ENCODE results near the gene HCFC1R1. TPM values are rescaled to one million over a fixed set of nuclear protein-coding genes. Genes with fewer than 3 reads are reported as not detected.

HCFC1R1 gene, protein sequence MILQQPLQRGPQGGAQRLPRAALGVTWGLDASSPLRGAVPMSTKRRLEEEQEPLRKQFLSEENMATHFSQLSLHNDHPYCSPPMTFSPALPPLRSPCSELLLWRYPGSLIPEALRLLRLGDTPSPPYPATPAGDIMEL
- total RNA-seq (2022; extraction: Qiagen RNA extraction): 208 to 263 TPM (median 244 TPM) in 5 replicates

DNA sequence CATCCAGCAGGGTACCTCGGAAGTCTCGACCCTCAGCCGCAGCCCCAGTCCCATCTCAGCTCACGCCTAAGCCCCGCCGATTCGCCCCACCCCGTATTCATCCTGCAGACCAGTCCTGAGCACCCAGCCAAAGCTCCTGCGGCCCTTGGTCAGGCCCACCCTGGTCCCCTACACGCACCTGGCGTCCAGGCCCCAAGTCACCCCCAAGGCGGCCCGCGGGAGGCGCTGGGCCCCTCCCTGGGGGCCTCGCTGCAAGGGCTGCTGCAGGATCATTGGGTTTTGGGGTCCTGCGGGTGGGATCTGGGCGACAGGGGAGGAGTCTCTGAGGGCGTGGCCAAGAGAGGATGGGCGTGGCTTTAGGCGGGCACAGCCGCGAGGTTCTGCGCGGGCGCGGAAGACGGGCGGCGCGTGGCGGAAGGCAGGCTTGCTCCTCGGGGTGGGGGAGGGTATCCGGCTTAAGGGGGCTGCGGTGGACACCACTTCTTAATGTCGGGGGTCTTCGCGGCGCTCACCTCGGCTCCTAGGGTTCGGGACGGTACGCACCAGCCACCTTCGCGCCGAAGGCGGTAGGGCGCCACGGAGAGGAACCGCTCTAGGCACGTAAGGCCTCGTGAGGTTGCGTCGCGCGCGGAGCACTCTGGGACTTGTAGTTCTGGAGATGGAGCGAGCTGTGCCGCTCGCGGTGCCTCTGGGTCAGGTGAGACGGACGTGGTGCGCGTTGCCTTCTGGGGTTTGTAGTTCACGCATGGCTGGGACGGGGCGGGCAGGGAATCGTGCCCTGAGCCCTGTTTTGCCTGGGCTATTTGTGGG is at the start of gene HCFC1R1, which contains the start of gene THOC6:
Gene HCFC1R1, minus strand, starts transcription at position 274 of the 810 bp plus-strand sequence. Its CDS starts 1 bp downstream, at position 273.
Gene THOC6, plus strand, starts transcription at position 367 of the 810 bp plus-strand sequence. Its CDS starts 292 bp downstream, at position 659.

DNA sequence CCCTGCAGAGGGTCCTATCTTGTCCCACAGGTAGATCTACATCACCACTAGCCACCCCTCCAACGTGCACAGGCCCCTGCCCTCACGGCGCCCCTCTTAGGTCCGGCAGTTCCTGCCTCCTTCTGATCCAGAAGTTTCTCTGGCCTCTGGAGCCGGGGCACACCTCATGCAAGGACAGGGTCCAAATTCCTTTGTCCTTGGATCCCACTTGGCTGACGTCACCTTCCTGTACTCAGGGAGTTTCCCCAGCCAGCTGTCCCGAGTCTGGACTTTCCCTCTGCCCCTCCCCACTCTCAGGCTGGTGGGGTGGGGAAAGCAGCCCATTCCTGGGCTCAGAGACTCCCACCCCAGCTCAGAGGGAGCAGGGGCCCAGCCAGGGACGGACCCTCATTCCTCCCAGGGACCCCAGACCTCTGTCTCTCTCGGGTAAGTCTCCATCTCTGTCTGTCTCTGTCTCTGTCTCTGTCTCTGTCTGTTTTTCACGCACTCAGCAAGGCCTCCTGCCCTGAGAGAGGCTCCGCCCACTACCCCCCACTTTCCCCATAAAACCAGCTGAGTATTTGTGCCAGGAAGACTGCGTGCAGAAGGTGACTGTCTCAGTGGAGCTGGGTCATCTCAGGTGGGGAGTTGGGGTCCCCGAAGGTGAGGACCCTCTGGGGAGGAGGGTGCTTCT is 41.5 kb upstream of the HCFC1R1 start, which contains the start of gene IL32:
Gene IL32, plus strand, starts transcription at position 572 of the 673 bp plus-strand sequence. CDS start 172 bp downstream, outside the sequence.

DNA sequence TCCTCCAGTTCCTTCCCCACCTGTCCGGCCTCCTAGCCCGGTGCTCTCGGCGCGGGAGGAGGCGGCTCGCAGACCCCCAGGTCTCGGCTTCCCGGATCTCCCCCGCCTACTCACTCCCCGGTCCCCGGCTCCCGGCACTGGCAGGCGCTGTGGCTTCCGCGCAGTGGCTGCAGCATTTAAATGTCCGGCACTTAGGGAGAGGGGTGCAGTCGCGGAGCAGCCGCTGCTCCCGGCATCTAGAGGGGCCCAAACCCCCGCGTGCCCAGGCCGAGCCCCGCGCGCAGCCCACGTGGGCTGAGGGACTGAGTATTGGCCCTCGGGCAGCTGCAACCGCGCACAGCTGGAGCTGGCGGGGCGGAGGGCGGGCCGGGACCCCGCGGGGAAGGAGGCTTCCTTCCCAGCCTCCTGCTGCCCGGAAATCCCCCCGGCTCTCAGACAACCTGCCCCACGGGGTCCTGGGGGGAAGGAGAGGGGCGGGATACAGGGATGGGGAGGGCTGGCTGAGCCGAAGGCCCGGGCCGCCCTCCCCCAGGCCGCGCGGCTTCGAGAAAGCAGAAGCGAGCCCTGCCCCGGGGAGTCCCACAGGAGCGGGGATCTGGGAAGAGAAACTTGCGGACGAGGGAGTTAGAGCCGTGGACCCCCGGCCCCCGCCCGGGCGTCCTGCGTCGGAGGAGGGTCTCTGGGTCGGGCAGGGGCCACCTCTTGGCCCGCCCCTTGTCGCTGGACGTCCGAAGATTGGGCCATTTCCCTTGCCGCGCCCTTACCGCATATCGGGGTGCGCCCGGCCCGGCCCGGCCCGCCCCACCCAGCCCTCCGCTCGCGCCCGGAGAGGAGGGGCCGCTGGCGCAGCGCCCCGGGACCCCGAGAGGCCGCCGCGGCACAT is 22.3 kb upstream of the HCFC1R1 start, which contains the start of gene MMP25:
Gene MMP25, plus strand, starts transcription at position 804 of the 883 bp plus-strand sequence. CDS start 357 bp downstream, outside the sequence.

DNA sequence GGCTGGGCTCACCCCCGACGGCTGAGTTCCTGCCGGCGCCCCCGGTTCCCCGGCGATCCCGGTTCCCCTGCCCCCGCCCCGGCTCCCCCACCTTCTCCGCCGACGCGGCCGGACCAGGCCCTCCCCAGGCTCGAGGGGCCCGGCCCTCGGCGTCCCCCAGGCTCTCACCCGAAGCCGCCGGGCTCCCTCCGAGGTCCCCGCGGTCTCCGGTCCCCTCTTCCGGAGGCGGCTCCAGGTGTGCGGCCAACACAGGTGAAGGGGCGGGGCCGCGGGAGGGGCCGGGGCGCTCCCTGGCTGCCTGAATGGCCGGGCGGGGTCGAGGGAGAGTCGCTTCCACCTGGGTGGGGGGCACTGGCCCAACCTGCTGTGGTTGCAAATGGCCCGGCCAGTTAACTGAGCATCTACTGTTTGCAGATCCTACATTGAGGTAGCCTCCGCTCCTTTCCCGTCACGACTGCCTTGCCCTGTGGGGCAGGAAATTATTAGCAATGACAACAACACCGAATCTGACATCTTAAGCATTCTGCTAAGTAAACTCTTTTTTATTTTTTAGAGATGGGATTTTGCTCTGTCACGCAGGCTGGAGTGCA is 13.1 kb upstream of the HCFC1R1 start, which contains the start of gene BICDL2:
Gene BICDL2, minus strand, starts transcription at position 219 of the 590 bp plus-strand sequence. CDS start 1,448 bp downstream, outside the sequence.

DNA sequence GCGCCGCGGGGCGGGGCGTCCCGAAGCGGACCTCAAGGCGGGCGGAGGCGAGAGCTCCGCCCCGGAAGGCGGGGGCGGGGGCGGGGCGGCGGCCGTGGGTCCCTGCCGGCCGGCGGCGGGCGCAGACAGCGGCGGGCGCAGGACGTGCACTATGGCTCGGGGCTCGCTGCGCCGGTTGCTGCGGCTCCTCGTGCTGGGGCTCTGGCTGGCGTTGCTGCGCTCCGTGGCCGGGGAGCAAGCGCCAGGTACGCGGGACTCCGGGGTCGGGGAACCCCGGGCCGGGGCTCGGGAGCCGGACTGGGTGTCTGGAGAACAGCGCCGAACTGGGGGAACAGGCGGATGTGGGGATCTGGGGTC is 3.5 kb downstream of the HCFC1R1 start, which contains the start of gene TNFRSF12A:
Gene TNFRSF12A, plus strand, starts transcription at position 122 of the 357 bp plus-strand sequence. Its CDS starts 30 bp downstream, at position 152.

DNA sequence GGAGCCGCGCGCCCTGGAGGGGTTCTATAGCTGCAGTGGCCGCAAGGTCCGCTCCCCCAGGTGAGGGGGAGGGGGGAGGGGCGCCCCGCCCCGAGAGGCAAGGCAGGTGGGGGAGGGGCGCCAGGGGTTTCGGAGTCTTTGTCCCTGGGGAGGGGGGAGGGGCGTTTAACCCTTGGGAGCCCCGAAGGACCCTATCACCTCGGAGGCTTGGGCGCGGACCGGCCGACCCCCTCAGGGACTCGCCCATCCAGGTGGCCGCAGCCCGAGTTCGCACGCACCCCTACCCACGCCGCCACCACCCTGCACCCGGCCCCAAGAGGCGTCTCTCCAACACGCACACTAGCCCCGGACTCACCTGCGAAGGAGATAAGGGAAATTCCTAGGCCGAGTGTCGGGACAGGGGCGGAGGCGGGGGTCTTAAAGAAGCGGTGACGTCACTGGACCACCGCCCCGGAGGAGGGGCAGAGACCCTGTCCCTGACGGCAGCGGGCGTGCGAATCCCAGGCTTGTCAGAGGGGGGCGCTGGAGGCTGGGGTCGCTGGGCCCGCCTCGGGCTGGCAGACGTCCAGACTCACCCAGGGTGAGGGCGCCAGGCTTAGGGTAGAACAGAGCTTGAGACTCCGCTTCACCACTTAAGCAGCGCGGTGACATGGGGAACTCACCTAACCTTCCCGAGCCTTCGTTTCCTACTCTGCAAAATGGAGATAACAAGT is 5.8 kb downstream of the HCFC1R1 start, which contains the start of gene CLDN6:
Gene CLDN6, minus strand, starts transcription at position 390 of the 713 bp plus-strand sequence. CDS start 2,162 bp downstream, outside the sequence.

DNA sequence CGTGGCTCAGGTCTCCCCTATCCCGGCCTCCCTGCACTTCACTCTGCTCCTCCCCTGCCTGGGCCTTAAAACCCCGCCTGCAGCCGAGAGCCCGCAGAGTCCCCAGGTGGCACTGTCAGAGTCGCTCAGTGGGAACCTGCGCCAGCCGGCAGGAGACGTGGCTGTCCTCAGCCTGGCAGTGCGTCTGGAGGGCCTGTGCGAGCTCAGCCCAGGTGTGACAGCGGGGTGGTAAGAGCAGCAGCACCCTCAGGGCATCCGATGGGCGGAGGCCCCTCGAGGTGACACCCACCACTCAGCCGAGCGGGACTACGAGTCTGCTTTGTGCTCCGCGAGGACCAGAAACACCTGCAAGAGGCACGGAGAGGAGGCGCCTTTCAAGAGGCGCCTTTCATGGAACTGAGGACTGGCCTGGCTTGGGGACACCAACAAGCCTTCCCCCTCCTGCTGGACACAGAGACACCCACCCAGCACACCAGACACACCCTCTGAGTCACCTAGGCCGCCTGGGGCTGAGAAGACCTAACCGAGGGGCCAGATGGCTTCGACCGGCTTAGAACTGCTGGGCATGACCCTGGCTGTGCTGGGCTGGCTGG is 10.8 kb downstream of the HCFC1R1 start, which contains the start of gene CLDN9:
Gene CLDN9, plus strand, starts transcription at position 96 of the 593 bp plus-strand sequence. Its CDS starts 440 bp downstream, at position 536.

DNA sequence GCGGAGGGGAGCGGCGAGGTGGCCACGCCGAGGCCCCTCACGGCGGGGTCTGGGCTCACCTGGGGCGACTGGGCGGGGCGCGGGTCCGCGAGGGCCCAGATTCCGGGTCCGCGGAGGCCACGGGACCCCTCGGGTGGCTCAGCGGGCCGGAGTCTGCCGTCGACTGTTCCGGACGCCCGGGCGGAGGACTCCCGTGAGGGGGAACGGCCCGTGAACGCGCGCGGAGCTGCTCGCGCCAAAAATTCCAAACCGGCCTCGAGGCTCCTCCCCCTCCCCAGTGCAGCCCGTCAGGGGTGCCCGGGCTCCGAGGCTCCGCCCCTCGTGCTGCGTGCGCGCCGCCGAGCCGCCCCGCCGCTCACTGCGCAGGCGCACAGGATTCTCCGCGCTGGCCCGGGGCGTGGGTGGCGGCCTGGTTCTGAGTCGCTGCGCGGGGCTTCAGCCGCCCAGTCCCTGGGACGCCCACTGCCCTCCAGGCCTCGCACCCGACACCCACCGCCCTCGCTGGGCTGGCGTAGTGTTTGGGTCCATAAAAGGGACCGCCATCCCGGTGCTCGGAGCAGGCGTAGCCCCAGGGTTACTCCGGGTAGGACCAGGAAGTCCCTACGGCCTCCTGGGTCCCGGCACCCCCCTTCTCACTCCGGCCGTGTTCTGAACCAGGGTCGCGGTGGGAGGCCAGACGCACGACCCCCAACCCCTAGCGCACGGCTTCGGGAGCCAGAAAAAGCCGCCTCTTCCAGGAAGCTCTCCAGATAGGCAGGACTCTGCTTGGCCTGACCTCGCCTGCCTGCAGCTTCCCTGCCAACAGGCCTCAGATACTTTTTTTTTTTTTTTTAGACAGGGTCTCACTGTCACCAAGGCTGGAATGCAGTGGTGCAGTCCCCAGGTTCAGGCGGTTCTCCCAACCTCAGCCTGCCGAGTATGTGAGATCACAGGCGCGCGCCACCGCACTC is 43.2 kb downstream of the HCFC1R1 start, which contains the start of gene PKMYT1:
Gene PKMYT1, minus strand, starts transcription at position 220 of the 950 bp plus-strand sequence. CDS start 789 bp downstream, outside the sequence.

Other genes starting within 250 kb of the HCFC1R1 start
- 453 to 554 TPM (median 517 TPM) in 5 replicates for gene ELOB, start 246.7 kb downstream of the HCFC1R1 start, total RNA-seq (2022; extraction: Qiagen RNA extraction)
- 0.05 to 0.06 TPM in 2 of 5 replicates, not detected in the others for gene PRSS33, start 236.4 kb downstream of the HCFC1R1 start, total RNA-seq (2022; extraction: Qiagen RNA extraction)
- gene PRSS41, start 225.5 kb downstream of the HCFC1R1 start, total RNA-seq (2022; extraction: Qiagen RNA extraction): not detected in 5 replicates
- gene PRSS21, start 206.7 kb downstream of the HCFC1R1 start, total RNA-seq (2022; extraction: Qiagen RNA extraction): 0.11 to 0.28 TPM (median 0.14 TPM) in 5 replicates
- gene ZG16B, start 193.6 kb downstream of the HCFC1R1 start, total RNA-seq (2022; extraction: Qiagen RNA extraction): 0.37 to 0.96 TPM (median 0.92 TPM) in 5 replicates
- 0.50 to 0.98 TPM (median 0.78 TPM) in 5 replicates for gene PRSS22, start 165.8 kb downstream of the HCFC1R1 start, total RNA-seq (2022; extraction: Qiagen RNA extraction)
- gene FLYWCH2, start 140.7 kb downstream of the HCFC1R1 start, total RNA-seq (2022; extraction: Qiagen RNA extraction): 44.5 to 53.1 TPM (median 50.0 TPM) in 5 replicates
- gene FLYWCH1, start 112.0 kb downstream of the HCFC1R1 start, total RNA-seq (2022; extraction: Qiagen RNA extraction): 17.2 to 24.4 TPM (median 23.8 TPM) in 5 replicates
- gene KREMEN2, start 59.7 kb downstream of the HCFC1R1 start, total RNA-seq (2022; extraction: Qiagen RNA extraction): 1.4 to 2.0 TPM (median 1.8 TPM) in 5 replicates
- 34.7 to 46.3 TPM (median 44.9 TPM) in 5 replicates for gene PAQR4, start 54.6 kb downstream of the HCFC1R1 start, total RNA-seq (2022; extraction: Qiagen RNA extraction)
- gene PKMYT1, start 43.5 kb downstream of the HCFC1R1 start, total RNA-seq (2022; extraction: Qiagen RNA extraction): 67.8 to 94.9 TPM (median 91.6 TPM) in 5 replicates
- 0.25 to 0.37 TPM (median 0.31 TPM) in 5 replicates for gene CLDN9, start 11.0 kb downstream of the HCFC1R1 start, total RNA-seq (2022; extraction: Qiagen RNA extraction)
- 0.18 to 0.44 TPM (median 0.29 TPM) in 5 replicates for gene CLDN6, start 5.8 kb downstream of the HCFC1R1 start, total RNA-seq (2022; extraction: Qiagen RNA extraction)
- 400 to 615 TPM (median 501 TPM) in 5 replicates for gene TNFRSF12A, start 3.6 kb downstream of the HCFC1R1 start, total RNA-seq (2022; extraction: Qiagen RNA extraction)
- gene THOC6, start 93 bp upstream of the HCFC1R1 start, total RNA-seq (2022; extraction: Qiagen RNA extraction): 25.1 to 35.5 TPM (median 32.7 TPM) in 5 replicates
- not detected in 5 replicates for gene BICDL2, start 13.0 kb upstream of the HCFC1R1 start, total RNA-seq (2022; extraction: Qiagen RNA extraction)
- gene MMP25, start 22.6 kb upstream of the HCFC1R1 start, total RNA-seq (2022; extraction: Qiagen RNA extraction): 0.89 to 1.4 TPM (median 1.3 TPM) in 5 replicates
- gene IL32, start 41.7 kb upstream of the HCFC1R1 start, total RNA-seq (2022; extraction: Qiagen RNA extraction): 23.0 to 37.5 TPM (median 30.1 TPM) in 5 replicates
- 0.03 to 0.05 TPM in 2 of 5 replicates, not detected in the others for gene ZSCAN10, start 75.4 kb upstream of the HCFC1R1 start, total RNA-seq (2022; extraction: Qiagen RNA extraction)
- 11.6 to 15.6 TPM (median 14.9 TPM) in 5 replicates for gene ZNF205, start 88.6 kb upstream of the HCFC1R1 start, total RNA-seq (2022; extraction: Qiagen RNA extraction)
- gene ZNF213, start 111.1 kb upstream of the HCFC1R1 start, total RNA-seq (2022; extraction: Qiagen RNA extraction): 9.7 to 13.1 TPM (median 12.8 TPM) in 5 replicates
- 0.13 to 0.59 TPM (median 0.21 TPM) in 5 replicates for gene OR1F1, start 164.3 kb upstream of the HCFC1R1 start, total RNA-seq (2022; extraction: Qiagen RNA extraction)
- gene ZNF200, start 211.2 kb upstream of the HCFC1R1 start, total RNA-seq (2022; extraction: Qiagen RNA extraction): 7.1 to 10.0 TPM (median 7.6 TPM) in 5 replicates
- gene MEFV, start 232.7 kb upstream of the HCFC1R1 start, total RNA-seq (2022; extraction: Qiagen RNA extraction): 0.02 to 0.05 TPM (median 0.02 TPM) in 3 of 5 replicates, not detected in the others